GM18858 (cell line): Measurements from ENCODE around the gene ZNF385C.
"Not testable (repeated sequence)": the region's sequence is repeated elsewhere in the genome, so short reads cannot be mapped to it uniquely, and the experiment has no call there.

Experiments used
- ATAC-seq: cut with Tn5 transposase; IDR thresholded peaks from one replicate; pipeline ENCODE4 v1.9.1; 2021; ENCODE audit not compliant: unreplicated experiment

ZNF385C gene

GRCh38 chr17:42023524-42024349 is 74.5 kb downstream of the ZNF385C start:
- no peak for ATAC-seq

- not testable (repeated sequence) for ATAC-seq
These were observed 77.4 kb downstream of the ZNF385C start for GRCh38 chr17:42020845-42021244.

GRCh38 chr17:42019509-42020404 is 78.5 kb downstream of the ZNF385C start, which contains the start of gene NKIRAS2:
TSS of gene NKIRAS2 (plus strand) at chr17:42020090. CDS start at chr17:42021578, 1,488 bp downstream.
- ATAC-seq: peak; percentile 43

DNA sequence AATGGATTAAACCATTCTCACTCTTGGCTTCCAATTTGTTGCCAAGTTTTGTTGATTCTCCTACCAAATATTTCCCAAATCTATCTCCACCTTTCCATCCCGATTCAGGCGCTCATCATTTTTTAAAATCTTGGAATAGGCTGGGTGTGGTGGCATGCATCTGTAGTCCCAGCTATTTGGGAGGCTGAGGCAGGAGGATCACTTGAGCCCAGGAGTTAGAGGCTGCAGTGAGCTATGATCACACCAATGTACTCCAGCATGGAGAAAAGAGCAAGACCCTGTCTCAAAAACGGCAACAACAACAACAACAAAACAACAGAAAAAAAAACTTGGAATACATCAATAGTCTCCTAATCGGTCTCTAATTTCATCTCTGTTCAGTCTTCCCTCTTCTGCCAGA is 79.3 kb downstream of the ZNF385C start:
- no peak for ATAC-seq

- no peak for ATAC-seq
These were observed 79.9 kb downstream of the ZNF385C start for GRCh38 chr17:42018339-42018738.

GRCh38 chr17:42017866-42018200 is 80.4 kb downstream of the ZNF385C start:
- no peak for ATAC-seq

DNA sequence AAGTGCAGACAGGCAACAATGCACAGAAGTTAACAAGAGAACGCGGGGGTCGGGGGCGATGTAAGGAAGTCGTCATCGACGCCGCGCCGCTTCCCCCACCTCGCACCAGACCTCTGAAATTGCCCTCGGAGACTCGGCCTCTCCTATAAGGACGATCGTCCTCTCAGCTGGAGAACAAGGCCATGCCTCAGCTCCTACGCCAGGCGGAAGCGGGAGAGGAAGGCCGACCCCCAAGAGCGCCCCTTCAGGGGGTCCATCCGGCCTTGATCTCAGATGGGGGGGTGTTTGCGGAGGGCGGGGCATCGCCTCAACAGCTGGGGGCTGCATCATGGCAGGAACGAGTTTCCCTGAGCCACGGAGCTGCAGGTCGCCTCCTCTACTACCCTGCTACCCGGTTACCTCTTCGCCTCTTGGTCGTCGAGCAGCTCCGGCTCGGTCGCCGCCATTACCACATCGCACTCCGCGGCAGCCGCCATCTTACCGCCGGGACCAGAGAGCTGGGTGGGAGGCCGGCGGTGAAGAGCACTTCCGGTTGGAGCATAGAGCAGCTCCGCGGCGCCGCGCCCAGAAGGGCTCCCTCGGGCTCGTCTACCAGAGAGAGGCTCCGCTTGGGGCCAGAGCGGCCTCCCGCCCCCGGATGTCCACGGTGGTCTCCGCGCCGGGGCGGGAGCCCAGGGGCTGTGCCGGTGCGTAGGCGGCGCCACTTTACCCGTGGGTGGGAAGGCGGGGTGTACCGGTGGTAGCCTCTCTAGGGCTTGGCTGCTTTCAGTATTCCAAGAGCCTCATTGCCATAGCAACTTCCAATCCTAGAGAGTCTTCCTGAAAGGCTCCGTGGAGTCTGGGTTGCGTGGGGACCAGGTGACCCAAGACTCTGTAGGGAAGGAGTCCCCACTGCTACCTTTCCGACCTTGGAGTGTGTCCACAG is 81.1 kb downstream of the ZNF385C start, which contains the start of gene DNAJC7:
TSS of gene DNAJC7 (minus strand) at position 499 of the 925 bp plus-strand sequence. CDS start at position 476, 23 bp downstream.
- ATAC-seq: peak; percentile 54

- no peak for ATAC-seq
These were observed 81.9 kb downstream of the ZNF385C start for GRCh38 chr17:42016411-42016831.

- not testable (repeated sequence) for ATAC-seq
These were observed 84.5 kb downstream of the ZNF385C start for GRCh38 chr17:42013740-42014139.

DNA sequence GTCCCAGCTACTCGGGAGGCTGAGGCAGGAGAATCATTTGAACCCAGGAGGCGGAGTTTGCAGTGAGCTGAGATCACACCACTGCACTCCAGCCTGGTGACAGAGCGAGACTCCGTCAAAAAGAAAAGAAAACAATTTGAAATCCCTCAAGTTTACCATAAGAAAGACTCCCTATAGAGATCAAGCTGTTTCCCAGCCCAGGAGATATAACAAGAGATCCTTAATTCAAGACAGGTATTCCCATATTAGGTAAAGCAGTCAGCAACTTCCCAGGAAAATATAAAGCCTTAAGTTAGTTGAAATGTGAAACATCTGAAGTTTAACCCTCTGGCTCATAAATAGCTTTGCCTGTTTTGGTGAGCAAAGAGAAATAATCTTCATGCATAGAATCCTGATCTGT is 85.9 kb downstream of the ZNF385C start:
- not testable (repeated sequence) for ATAC-seq

DNA sequence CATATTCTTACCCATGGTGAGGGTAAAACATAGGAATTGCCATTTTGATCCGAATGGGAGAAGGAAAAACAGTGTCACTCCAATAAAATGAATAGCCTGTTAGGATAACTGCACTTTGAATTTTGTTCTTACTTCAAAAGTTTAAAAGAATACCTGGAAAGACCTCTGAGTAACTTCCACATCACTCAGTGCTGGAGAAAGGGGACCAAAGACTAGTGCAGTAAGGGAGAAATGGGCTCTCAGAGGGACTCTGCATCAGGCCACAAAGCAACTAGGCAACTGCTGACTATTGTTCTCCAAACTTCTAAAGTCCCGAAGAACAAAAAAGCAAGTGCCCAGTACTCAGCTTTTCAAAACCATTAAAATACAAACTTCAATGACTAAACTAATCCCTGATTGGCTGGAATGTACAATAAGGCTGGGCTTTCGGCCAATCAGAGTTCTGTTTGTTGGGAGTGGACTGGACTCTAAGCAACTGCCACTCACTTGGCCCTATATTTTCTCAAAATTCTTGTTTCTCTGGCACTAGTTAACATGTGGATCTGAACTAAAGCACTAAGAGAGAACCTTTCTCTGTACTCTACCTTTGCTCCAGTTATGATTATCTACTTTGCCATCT is 87.3 kb downstream of the ZNF385C start:
- ATAC-seq: no peak

DNA sequence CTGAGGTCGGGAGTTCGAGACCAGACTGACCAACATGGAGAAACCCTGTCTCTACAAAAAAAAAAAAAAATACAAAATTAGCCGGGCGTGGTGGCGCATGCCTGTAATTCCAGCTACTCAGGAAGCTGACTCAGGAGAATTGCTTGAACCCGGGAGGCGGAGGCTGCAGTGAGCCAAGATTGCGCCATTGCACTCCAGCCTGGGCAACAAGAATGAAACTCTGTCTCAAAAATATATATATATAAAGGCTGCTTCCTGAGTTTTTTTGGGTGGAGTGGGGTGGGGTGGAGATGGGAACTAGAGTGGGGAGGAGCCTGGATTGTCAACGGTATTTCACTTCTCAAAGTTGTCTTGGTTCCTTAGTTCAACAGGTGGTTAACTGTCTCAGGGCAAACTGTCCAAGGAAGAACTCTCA is 88.0 kb downstream of the ZNF385C start:
- ATAC-seq: not testable (repeated sequence)

- ATAC-seq: no peak
These were observed 89.1 kb downstream of the ZNF385C start for GRCh38 chr17:42009170-42009569.

DNA sequence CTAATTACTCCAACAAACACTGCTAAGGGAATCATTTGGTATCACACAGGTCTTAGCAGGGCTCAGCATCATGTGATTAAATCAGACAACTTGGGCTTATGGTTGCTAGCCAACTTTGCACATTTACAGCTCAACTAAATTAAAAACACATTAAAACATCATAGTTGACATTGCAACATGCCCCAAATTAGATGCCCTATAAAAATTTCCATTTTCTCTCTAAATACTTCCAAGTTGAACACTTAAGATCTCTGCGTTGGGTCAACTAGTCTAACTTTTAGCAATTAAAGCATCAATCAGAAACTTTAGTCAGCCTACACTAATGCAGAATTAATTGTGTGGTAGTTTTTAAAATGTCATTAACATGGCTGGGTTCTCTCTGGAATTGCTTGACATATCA is 93.1 kb downstream of the ZNF385C start:
- ATAC-seq: no peak

DNA sequence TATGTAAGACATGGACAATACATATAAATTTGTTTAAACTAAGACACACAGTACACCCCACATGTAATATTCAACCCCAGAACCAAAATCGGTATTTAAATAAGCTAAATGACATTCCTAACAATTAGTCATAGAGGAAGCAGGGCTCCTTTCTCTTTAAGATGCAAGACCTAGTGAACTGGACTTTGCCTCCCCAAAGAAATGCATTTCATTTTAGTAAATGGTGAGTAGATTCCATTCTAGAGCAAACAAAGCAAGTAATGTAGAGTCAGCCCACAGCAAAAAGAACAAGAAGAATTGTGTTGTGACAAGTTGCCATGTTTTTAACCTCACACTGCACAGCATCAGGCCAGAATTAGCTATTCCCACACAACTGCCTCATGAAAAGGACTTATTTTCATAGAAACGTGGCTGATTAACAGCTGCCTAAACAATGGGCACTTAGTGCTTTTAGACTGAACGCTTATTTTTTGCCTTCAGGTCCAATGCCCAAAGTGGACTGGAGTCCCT is 95.4 kb downstream of the ZNF385C start:
- no peak for ATAC-seq

DNA sequence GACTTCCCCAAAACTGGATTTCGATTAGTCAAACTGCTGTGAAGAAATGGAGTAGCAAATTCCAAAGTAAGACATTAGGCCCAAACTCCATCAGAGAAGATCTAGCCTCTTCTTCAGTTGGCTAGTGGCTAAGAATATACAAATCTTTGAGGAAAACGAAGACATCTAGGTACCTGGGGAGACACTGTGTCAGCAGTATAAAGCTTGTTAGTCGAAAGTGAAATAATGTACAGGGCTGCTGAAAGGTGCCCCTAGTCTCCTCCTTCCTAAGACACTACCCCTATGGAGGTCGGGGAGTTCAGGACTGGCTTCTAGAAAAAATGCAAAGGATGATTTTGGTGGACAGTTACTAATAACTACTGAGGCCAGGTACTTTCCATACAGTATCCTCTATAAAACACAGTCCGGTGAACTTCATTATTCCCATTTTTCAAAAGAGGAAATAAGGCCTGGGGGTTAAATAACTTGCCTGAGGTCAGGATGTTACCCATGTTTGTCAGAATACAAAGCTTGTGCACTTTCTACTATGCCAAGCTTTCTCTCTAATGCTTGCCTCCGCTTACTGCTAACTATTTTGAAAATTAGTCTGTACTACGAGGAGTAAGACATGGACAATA is 96.0 kb downstream of the ZNF385C start:
- ATAC-seq: no peak

DNA sequence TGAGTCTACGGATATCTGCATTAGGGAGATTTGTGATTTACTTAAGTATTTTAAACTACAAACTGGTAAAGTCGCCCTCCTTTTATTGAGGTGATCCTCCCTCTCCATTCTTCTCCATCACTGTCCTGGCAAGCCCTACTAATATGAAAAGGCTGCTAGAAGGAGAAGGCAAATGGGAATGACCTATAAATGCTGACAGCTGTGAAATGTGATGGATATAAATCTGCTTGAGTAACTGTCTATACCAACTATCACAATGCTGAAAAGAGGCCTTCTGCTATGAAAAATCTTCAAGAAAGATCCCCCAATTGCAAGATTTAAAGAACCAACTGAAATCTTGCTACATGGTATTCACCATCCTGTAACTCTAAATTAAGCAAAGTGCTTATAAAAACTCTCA is 96.5 kb downstream of the ZNF385C start:
- ATAC-seq: no peak

DNA sequence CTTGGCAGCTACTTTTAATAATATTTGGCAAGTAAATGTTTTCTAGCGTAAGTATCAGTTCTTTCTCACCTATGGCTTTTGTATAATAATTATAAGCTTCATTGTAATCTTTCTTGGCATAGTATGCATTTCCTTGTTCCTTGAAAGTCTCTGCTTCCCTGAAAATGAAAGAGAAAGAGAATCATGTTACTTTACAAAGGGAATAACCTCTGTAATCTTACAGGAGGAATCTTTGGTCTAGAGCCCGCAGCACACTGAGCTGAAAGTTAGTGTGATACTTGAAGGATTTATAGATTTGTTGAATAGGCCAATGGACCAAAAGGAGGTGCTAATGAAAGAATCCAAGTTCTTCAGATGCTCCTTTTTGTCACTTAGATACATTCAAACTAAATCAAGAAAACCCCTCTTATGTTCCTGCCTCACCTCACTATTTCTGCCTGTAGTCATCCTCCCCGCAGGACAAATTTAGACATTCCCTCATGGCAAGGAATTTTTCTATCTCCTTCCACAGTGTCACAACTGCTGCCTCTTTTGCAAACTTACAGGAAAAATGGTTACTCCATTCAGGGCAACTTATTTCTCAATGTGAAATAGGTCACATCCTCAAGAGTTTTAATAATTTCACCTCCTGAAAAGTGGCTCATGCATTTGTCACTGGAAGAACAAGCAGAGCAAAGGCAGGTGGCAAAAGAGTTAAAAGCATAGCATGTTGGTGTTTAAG is 97.7 kb downstream of the ZNF385C start:
- ATAC-seq: no peak

DNA sequence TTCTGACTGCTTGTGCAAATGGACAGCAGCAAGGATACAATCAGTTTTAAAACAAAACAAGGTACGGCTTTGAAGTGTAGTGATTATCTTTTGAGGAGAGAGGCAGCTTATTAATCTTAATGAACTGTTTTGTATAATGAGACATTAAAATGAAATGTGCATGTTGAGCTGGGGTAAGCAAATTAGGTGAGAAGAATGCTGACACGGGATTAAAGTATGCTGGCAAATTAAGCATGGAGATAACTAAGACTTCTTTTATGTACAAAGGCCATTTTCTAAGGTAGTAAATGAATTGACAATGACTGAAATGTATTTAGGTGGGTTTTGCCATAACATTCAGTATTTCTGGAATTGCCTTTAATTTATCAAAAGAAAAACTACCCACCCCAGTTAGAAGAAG is 99.8 kb downstream of the ZNF385C start:
- ATAC-seq: no peak
